CD4-positive, alpha-beta T cell treated with Interleukin-17A for 1 hour (primary cell): ENCODE data around the gene DDA1.
"Not testable (repeated sequence)": the region's sequence is repeated elsewhere in the genome, so short reads cannot be mapped to it uniquely, and the experiment has no call there.

Experiments
- DNase-seq: peaks from one replicate; pipeline ENCODE4 v3.0.0-alpha.2; 2020

The DDA1 gene

DNA sequence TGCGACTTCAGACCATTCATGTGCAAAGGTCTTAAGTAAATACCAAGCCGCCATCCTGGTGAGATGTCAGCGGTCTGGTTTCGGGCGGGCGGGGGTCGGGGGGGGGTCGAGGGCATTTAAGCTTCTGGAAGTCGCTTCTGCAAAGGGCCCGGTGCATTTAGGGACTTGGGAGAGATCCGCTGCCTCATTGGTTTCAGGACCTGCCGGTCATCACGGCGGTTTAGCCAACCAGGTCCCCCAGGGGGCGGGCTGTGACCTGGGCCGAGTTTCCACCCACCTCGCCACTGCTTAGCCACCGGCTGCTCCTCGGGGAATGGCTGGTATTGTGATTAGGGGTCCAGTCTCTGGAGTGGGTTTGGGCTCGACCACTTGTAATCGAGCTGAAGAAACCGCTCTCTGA is 19.9 kb upstream of the DDA1 start:
- DNase-seq: peak; percentile 40

DNA sequence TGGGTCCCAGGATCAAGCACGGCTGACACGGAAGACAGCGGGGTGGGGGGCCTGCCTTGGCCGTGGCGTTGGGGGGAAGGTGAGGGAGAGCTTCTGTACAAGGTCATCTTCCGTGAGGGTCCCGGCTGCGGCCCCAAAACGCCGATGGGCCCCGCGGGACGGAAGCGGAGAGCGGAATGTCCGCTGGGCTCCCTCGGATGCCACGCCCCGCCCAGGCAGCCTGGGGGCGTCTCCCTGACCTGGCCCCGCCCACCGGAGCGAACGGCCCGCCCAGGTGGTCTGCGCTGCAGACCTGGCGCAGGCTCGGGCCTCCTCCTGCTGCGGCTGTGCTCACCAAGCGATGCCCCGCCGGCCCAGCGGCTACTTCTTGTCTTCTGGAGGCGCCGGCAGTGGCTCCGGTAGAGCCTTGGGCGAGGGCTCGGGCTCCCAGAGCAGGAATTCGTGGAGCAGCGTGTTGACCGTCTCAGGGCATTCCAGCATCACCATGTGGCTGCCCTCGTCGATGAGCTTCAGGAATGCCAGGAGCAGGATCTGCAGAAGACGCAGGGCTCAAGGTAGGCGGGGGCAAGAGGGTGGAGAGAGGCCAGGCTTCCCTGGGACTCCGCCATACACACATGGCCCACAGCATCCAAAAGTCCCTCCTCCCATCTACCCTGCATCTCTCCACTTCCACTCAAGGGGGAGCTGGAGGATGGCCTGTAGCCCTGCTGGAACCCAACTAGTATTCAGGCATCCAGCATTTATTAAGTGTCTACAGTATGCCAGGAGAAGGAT is 16.9 kb upstream of the DDA1 start:
- DNase-seq: peak; percentile 88

DNA sequence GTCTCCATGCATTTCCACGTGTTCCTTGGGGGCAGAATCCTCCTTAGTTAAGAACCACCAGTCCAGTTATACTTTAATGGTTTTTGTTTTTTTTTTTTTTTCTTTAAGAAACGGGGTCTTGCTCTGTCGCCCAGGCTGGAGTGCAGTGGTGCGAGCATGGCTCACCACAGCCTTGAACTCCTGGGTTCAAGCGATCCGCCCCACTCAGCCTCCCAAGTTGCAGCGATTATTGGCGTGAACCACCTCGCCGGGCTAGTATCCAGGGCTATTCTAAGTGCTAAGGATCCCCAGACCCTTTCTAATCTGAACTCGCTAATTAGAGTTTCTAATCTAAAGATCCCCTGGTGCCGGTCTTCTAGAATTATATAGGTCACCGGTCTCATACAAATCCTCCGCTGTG is 15.8 kb upstream of the DDA1 start:
- no peak for DNase-seq

DNA sequence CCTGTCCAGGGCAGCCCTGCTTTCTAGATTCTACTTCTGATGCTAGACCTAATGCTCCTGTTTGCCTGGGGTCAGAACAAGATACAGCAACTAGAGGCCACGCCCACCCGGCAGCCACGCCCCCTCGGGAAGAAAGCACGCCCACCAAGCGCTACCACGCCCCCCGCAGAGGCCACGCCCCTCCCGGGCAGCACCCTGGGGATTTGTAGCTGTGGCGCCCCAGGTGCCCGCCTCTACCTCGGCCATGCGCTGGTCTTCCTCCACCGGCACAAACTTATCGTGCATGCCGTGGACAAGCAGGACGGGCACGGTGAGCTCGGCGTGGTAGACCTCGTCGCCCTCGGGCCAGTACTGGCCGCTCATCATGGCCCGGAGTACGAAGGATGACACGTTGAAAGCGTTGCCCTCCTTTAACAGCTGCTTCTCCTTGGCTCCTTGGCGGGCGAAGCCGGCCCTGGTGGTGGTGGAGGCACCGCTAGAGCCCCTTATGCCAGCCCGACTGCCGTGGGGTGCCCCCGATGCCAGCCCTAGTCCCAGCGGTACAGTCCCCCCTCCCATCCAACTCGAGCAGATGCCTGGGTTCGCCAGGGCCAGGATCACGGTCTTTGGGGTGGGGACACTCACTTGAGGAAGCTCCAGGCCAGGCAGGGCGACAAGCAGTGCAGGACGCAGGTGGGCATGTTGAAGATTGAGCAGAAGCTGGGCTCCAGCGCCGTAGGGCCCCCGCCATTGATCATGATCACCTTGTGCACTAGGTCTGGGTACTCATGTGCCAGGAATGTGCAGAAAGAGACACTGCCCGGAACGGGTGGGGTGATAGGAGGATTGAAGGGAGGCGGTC is 15.1 kb upstream of the DDA1 start:
- peak; percentile 59 for DNase-seq

DNA sequence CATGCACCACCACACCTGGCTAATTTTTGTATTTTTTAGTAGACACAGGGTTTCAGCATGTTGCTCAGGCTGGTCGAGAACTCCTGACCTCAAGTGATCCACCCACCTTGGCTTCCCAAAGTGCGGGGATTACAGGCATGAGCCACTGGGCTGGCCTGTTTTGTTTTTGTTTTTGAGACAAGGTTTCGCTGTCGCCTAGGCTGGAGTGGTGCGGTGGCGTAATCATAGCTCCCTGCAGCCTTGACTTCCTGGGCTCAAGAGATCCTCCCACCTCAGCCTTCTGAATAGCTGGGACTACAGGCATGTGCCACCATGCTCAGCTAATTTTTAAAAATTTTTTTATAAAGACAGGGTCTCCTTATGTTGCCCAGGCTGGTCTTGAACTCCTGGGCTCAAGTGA is 13.8 kb upstream of the DDA1 start:
- DNase-seq: not testable (repeated sequence)

DNA sequence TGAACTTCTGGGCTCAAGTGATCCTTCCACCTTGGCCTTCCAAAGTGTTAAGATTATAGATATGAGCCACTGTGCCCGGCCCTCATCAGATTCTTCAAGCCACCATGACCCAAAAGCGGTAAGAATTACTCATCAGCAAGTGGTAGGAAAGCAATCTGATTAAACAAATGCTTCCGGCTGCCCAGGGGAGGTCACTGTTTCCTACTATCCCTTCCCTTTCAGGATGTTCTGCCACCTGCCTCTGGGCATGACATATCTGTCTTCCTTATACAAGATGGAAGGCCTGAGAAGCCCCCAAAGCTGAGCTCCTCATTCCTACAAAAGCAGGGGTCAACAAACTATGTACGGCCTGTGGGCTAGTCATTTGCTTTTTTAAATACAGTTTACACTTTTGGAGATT is 13.1 kb upstream of the DDA1 start:
- DNase-seq: no peak

DNA sequence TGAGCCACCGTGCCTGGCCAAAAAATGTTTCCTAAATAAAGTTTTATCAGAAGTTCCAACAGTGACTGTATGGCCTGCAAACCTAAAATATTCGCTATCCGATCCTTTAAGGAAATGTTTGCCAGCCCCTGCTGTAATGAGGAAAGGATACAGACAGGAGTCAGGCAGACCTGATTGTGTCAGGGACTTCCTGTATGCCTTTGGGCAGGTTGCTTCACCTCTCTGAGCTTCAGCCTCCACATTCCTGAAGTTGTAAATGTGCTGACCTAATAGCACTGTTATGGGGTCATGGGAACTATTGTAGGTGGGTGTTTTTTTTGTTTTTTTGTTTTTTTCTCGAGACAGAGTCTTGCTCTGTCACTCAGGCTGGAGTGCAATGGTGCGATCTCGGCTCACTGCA is 12.4 kb upstream of the DDA1 start:
- DNase-seq: no peak

DNA sequence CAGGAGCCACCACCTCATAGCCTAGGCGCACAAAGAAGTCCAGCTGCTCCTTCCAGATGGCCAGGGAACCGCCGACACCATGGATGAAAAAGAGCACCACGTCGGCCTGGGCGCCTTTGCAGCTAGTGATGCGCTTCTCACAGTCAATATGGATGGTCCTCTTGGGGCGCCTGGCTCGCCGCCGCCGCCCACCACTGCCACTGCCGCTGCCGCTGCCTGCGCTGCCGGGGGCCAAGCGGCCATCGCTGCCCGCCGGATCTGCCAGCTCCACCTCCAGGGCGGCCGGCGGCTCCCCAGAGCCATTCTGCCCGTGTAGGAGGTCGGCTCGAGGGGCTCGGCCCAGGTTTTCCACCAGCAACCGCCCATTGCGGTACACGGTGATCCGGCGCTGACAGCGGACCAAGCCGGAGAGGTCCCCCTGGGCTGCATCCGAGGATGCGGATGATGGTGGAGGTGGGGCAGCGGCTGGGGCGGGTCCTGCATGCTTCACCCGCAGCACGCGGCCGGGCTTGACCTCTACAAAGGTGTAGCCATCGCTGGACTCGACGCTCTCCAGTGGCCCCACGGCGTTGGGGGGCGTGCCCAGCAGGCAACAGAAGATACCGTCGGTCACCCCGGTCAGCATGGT is 8.3 kb upstream of the DDA1 start:
- no peak for DNase-seq

DNA sequence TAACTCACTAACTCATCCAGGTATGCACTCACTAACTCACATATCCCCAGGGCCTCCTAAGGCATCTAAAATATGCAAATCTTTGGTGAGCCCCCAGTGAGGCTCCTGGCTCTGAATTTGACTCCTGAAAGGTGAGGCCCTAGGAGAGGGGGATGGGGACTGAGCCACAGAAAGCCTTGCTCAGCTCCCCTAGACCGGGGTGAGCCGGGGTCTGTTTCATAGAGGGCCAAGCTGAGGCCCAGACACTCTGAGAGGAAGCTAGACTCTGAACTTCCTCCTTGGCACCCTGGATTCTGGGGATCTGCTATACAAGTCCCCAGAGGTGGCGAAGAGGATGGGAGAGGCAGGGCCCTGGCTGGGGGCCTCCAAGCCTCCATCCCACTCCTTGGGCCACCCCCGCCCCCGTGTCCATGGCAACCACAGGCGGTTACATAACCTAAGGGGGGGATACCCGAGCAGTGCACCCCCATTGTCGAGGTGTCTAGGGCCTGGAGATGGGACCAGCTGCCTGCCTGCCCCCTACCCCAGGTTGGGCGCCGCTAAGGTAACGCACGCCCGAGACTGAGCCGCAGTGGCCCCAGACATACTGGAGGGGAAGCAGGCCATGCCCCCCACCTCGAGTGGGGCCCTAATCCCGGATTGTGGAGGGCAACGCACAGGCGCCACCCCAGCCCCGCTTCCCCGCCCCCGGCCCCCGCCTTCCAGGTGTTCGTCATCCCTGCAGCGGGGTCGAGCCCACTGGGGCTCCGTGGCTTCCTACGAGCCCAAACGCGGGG is 6.8 kb upstream of the DDA1 start:
- DNase-seq: peak; percentile 40

DNA sequence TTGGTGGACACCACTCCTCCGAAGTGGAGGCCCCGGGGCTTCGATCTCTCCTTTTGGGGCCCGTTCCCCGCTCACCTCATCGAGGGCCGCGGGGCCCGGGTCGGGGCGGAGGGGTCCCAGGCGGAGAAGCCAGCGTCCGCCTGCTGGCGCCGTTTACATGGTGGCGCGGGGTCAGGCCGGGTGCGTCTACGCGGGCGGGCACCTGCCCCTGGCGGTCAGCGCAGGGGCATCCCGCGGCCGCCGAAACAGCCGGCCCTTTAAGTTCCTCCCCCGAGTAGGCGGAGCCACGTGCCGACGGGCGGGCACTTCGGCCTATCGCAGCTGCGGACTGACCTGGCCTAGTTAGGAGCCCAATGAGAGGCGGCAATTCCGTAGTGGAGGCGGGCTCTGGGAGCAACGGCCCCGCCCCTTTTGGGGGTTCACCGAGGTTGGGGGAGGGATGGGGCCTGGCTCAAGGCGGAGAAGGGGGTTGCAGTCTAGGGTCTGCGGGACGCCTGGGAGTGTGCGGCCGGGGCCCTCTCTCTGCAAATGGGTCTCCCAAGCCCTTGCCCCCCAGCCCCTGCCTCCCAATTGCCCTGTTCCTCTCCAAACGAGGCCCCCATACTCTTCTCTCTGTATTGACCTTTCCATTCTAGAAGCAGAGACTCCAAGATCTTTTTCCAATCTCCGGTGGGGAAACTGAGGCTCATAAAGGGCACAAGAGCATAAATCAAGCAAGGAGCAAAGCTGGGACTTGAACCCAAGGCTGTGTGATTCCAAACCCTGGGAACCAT is 6.0 kb upstream of the DDA1 start, which contains the start of gene ABHD8:
Gene ABHD8 (minus strand): TSS at position 259 of the 773 bp plus-strand sequence. CDS start 1,809 bp downstream, outside the sequence.
- DNase-seq: peak; percentile 95

DNA sequence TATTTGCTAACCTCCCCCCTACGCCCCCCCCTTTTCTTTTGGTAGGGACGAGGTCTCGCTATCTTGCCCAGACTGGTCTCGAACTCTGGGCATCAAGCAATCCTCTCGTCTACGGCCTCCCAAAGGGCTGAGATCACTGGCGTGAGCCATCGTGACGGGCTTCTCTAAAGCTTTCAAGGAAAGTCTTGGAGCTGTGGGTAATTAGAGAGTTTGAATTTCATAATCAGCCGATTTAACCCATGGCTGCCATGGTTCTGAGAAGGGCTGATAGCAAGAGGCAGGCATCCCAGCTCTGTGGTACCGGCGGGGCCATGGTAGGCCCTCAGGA is 5.5 kb upstream of the DDA1 start:
- DNase-seq: no peak

DNA sequence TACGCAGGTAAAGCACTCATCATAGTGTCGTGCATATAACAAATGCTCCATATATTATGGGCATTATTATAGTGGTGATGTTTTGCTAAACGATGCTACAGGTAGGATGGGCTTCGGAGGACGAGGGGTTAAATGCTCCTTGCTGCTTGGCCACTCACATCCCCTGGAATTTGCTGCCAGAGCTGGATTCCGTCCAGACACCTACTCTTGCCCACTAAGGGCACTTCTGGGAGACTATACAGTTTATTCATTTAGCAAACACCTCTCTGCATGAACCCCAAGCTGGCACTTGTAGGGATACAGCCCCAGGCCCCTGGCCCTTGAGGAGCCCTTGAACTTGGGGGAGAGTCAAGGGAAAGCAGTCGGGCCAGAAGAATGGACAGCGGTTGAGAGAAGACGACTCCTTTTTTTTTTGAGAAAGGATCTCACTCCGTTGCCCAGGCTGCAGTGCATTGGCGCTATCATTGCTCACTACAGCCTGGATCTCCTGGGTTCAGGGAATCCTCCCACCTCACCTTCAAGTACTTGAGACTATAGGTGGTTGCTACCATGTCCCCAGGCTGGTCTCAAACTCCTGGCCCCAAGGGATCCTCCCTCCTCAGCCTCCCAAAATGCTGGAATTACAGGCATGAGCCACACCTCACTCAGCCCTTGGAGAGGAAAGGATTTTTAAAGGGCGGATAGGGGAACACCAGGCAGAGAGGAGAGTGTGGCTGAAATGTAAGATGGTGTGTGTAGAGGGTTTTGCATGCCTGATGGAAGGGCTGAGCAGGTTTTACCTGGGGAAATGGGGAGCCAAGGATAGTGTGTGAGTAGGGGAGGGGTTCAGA is 4.8 kb upstream of the DDA1 start:
- DNase-seq: no peak

DNA sequence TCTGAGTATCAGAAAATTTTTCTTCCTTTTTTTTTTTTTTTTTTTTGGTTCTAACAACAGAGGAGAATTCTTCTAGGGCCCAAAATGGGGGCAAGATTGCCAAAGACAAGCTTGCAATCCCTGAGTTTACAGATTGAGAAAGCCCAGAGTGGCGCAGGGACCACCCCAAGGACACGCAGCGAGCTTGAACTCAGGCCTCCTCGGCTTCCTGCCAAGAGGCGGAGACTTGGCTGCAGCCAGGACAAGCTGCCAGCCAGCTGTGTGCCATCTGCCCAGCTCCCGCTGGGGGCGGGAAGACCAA is 4.2 kb upstream of the DDA1 start:
- no peak for DNase-seq

DNA sequence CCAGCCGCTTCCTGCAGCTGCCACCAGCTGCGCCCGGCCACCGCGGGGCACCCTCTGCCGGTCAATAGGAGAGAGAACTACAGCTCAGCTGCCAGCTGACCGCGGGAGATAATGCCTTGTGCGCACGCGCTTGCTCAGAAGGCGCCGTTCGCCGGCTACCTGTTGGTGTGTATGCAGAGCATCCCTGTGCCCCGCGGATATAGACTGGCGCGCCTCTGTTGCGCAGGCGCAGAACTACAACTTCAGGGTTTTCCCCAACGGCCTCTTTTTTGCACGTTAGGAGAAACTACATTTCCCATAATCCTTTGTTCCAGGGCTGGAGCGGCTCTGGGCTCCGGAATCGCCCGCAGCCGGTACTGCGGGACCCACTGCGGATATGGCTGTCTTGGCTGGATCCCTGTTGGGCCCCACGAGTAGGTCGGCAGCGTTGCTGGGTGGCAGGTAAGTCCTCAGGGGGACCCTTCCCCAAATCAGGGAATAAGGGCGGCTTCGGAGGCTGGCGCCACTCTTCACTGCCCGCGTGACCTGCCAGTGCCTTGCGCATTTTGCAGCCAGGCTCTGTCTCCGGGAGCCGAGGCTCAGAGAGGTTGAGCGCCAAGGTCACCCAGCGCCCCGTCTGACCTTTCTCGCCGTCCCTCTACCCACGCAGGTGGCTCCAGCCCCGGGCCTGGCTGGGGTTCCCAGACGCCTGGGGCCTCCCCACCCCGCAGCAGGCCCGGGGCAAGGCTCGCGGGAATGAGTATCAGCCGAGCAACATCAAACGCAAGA is 3.7 kb upstream of the DDA1 start, which contains the start of gene MRPL34:
Gene MRPL34 (plus strand): TSS at position 356 of the 768 bp plus-strand sequence. CDS start 21 bp downstream, at position 377.
- DNase-seq: peak; percentile 99

DNA sequence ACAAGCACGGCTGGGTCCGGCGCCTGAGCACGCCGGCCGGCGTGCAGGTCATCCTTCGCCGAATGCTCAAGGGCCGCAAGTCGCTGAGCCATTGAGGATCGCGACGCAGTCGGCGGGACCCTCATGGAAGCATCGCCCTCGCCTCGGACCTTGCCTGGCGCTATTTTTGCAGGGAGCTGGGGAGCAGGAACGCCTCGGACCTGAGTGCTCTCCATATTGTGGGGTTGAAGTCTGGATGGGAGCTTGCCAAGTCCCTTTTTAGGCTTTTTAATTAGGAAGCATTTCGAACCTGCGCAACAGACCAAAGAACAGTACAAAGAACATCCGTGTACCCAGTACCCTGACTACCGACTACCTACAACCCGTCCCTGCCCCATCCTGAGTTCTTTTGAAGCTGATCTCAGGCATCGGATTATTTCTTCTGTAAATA is 3.1 kb upstream of the DDA1 start:
- no peak for DNase-seq

DNA sequence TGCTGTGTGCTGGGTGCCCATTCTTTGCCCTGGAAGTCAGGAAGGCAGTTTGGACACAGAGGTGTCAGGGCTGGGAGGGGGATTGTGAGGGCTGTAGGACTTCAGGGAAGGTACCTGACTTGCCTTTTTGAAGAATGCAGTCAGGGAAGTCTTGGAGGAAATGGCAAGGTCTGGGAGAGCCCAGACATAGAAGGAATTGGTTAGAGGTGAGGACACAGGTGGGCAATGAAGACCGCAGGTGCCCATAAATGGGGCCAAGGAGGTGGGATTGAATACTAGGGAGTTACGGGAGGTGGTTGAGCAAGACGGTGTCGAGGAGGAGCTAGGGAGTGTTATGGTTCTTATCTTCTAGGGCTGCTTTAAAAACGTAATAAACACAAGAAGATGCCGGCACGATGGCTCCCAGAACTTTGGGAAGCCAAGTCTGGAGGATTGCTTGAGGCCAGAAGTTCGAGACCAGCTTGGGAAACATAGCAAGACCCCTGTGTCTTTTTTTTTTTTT is 1.4 kb upstream of the DDA1 start:
- no peak for DNase-seq

DNA sequence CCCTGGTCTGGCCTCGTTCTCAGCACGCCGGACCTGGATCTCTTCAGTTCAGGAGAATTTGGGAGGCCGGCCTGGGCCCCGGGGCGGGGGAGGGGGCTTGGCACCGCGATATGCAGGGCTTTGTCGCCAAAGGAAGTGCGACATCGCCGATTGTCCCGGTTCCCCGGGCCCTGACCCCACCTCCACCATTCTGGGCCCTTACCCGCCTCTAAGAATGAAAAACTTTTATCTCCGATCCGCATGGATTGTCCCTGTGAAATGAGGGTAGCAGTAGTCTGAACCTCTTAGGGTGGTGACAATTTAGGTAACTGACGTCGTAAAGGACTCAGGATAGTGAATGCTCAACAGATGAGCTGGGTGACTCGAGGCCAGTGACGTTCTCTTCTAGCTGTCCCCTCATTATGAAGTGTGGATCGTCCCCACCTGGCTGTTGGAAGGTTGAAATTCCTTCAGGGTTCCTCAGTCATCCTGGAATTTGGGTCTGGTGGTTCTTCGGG is 650 bp downstream of the DDA1 start:
- DNase-seq: no peak

DNA sequence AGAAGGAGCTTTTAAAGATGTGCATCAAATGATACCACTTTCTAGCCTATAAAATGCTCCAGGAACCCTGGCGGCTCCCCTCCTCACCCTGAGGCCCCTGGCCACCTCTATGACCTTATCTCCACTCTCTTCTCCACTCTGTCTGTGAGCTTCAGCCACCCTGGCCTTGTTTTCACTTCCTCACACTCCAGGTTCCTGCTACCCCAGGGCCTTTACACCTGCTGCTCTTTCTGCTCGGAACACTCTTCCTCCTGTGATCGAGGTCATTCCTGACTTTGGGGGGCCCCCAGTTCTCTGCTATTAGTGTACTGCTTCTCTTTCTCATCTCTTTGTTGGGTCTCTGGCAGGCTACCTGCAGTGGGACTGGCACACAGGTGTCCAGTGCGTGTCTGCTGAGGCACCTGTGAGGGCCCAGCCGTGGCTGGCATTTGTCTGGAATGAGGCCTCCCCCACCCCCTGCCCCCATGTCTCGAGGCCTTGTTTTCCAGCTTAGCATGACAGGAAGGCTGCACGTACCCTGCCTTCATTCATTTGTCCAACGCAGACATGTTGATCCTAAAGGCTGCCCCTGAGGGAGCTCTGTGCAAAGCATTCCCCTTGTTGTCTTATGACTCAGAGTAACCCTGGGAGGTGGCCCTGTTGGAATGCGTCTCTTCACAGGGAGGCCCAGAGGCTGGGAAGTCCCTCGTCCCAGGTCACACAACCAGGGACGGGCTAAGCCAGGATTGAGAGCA is 2.3 kb downstream of the DDA1 start:
- DNase-seq: no peak
